ENCODE measurements around the gene FASTKD1.

DNA sequence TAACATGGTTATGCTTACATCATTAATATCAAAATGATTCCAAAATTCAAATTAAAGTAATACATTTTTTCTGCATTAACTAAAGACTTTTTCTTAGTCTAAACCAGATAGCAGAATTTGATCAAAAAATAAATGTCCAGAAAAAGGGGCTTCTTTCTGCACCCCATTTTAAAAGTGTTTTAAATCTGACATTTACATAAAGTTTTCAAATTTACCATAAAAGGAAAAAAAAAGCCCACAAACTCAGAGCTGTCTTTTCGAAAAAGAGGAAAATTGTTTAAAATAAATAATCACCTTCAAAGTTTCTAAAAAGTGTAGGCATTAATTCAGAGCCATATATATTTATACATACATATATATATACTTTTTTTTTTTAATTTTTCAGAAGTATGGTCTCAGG, 1.5 kb downstream of the FASTKD1 start:
- no peak for TF ChIP-seq CTCF (IDR thresholded peaks at IDR 0.05)
- no peak for TF ChIP-seq POLR2A (IDR thresholded peaks at IDR 0.05)

Measured in lower leg skin (tissue), 3 donors.